IMR-90 (cell line): Measurements from ENCODE around the gene CHRNA10.
"Not testable (repeated sequence)": the region's sequence is repeated elsewhere in the genome, so short reads cannot be mapped to it uniquely, and the experiment has no call there.

Source experiments
- CHD1 ChIP-seq: IDR thresholded peaks from 2 replicates; pipeline ENCODE4 v1.6.1; 2012; ENCODE audit warnings: low read depth, low read length, improper control_type of control experiment
- CTCF ChIP-seq: conservative IDR thresholded peaks from 2 replicates; pipeline ENCODE4 v1.5.1; 2012; ENCODE audit warnings: mild to moderate bottlenecking, low read depth, low read length, improper control_type of control experiment
- FOS ChIP-seq: fragments of 150-350 bp; IDR thresholded peaks from 2 replicates; pipeline ENCODE4 v1.6.1; 2016; ENCODE audit warnings: low read depth, low read length
- MXI1 ChIP-seq: IDR thresholded peaks from 2 replicates; pipeline ENCODE4 v1.6.1; 2012; ENCODE audit warnings: low read depth, mild to moderate bottlenecking, low read length, moderate library complexity, borderline replicate concordance
- POLR2A ChIP-seq: IDR thresholded peaks from 2 replicates; pipeline ENCODE4 v1.6.1; 2012; ENCODE audit warnings: mild to moderate bottlenecking, low read depth, low read length
- SMC3 ChIP-seq: fragments of 150-350 bp; IDR thresholded peaks from 2 replicates; pipeline ENCODE4 v1.6.1; 2016; ENCODE audit warnings: low read depth, mild to moderate bottlenecking, antibody characterized with exemption, low read length, moderate library complexity
- TF ChIP-seq, protein P1 (sequence below): fragments of 150-350 bp; IDR thresholded peaks from 2 replicates; pipeline ENCODE4 v1.6.1; 2016; ENCODE audit warnings: low read depth, mild to moderate bottlenecking, low read length, moderate library complexity, borderline replicate concordance

DNA sequence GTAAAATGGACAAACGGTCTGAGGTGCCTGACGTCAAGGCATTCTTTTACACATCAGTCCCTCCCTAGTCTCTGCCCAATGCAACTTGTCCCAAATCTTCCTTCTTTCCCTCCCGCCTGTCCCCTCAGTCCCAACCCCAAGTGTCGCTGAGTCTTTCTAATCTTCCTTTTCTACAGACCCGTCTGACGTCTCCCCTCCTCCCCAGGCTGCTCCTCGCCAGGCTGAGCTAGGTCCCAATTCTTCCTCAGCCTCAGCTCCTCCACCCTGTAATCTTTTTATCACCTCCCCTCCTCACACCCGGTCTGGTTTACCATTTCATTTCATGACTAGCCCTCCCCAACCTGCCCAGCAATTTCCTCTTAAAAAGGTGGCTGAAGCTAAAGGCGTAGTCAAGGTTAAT lies 21.8 kb downstream of the CHRNA10 start:
- TF ChIP-seq, protein P1, sequence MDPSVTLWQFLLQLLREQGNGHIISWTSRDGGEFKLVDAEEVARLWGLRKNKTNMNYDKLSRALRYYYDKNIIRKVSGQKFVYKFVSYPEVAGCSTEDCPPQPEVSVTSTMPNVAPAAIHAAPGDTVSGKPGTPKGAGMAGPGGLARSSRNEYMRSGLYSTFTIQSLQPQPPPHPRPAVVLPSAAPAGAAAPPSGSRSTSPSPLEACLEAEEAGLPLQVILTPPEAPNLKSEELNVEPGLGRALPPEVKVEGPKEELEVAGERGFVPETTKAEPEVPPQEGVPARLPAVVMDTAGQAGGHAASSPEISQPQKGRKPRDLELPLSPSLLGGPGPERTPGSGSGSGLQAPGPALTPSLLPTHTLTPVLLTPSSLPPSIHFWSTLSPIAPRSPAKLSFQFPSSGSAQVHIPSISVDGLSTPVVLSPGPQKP, result not testable (repeated sequence)
- not testable (repeated sequence) for TF ChIP-seq CTCF, POLR2A, MXI1, SMC3, CHD1, FOS
